GM19240 (cell line): ENCODE measurements around the gene TMEM132C.
"Not testable (repeated sequence)": the region's sequence is repeated elsewhere in the genome, so short reads cannot be mapped to it uniquely, and the experiment has no call there.

Experiments used
- DNase-seq: peaks from one replicate; pipeline ENCODE4 v3.0.0; 2011; ENCODE audit warnings: low spot score; ENCODE audit not compliant: insufficient read length

The TMEM132C gene

DNA sequence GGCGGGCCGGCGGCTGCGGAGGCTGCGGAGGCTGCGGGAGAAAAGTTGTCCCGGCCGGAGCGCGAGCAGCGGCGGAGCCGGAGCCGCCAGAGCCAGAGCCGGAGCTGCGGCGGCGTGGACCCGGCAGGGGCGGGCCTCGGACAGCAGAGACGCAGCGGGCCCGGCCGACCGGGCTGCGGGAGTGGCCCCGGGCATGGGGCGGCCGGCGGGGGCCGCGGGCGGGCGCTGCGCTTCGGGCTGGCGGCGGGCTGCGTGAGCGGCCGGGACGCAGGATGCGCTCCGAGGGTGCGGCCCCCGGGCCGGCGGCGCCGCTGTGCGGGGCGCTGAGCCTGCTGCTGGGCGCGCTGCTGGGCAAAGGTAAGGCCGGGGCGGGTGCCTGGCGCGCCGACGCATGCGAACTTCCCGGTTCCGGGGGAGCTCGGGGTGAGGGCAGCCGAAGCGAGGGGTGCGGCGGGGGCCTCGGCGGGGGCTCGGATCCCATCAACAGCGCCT lies at the start of gene TMEM132C:
TSS of gene TMEM132C (plus strand) at position 40 of the 492 bp plus-strand sequence. CDS start at position 273, 233 bp downstream.
- DNase-seq: no peak

DNA sequence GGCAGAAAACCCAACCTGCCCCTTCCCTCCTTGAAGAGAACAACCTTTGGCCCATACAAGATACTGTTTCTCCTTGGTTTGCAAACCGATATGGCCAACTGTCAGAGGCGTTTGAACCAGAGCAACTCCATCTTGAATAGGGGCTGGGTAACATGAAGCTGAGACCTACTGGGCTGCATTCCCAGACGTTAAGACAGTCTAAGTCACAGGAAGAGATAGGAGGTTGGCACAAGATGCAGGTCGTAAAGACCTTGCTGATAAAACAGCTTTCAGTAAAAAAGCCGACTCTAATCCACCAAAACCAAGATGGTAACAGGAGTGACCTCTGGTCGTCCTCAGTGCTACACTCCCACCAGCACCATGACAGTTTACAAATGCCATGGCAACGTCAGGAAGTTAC lies 42.7 kb upstream of the TMEM132C start:
- no peak for DNase-seq

DNA sequence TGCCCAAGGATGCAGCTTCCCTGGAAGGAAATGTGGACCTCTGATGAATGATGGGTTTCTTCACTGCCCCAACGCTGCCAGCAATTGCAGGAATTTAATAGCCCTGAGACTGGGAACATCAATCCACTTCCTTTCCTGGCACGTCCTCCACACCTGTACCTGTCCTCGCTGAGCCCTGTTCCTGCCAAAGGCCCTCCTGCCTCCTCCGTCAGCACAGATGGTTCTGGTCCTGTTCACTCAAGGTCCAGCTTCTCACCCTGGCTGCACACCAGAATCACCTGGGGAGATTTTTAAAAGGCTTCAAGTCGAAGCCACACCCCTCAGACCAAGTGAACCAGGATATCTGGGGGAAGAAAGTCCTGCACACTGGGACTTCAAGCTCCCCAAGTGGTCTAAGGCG lies 38.4 kb upstream of the TMEM132C start:
- no peak for DNase-seq

- no peak for DNase-seq
Measured at GRCh38 chr12:128235635-128236417, 31.1 kb upstream of the TMEM132C start.

DNA sequence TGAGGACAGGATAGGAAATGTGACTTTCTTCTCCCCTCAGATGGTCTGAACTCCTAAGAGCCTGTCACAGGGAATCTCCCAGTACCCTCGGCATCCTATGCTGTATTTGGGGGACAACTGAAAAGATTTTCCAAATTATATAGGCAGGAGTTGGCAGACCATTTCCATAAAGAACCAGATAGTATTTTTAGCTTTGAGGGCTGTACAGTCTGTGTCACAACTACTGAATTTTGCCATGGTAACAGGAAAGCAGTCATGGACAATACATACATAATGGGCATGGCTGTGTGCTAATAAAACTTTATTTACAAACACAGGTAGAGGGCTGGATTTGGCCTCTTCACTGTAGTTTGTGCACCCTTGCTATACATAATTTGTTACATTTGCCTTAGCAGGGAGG lies 30.4 kb upstream of the TMEM132C start:
- DNase-seq: no peak

DNA sequence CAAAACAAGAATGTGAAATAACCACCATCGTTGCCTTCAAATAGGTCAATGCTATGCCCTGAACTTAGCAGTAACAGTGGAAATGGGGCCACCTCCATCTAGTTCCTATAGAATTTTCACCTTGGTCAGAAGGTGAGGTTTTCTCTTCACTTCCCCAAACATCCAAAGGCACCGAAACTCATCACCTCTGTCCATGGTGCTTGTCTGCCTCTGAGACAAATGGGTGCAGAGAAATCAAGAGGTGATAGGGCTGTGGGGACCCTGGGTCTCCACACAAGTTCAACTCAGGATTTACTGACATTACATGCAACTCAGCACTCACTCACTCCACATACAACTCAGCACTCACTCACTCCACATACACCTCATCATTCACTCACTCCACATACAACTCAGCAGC lies 26.2 kb upstream of the TMEM132C start:
- DNase-seq: no peak

GRCh38 chr12:128245121-128245520 lies 21.8 kb upstream of the TMEM132C start:
- DNase-seq: no peak

- DNase-seq: no peak
Measured at GRCh38 chr12:128245905-128246304, 21.1 kb upstream of the TMEM132C start.

- DNase-seq: no peak
Measured at GRCh38 chr12:128250096-128250495, 16.9 kb upstream of the TMEM132C start.

- DNase-seq: not testable (repeated sequence)
Measured at GRCh38 chr12:128253829-128254228, 13.1 kb upstream of the TMEM132C start.

DNA sequence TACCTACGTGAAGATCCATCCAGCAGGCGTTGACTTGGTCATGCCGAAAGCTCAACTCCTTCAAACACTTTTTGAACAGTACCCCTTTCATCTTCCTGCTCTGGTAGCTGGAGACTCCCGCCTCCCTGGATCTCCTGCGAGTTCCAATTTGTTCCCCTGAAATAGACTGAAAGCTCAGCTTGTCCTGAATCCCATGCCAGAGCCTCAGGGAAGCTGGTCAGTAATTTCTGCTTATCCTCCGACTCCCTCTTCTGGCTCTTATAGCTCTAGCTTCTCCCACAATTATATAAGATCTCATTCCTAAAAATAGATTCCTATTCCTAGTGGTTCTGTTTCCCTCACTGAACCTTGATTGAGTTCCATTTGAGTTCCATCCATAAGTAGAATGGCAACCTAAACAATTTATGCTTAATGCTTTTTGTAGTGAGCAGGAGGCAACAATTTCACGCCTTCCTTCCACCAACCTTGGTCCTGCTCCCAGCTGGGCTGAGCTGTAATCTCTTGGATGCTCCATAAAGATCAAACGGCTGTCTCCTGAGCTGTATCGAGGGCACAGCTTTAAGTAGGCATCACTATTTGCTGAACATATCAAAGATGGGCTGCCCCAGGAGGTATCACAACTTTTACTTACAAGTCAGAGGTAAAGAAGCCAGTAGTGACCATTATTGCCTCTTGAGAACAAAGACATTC lies 8.0 kb upstream of the TMEM132C start:
- DNase-seq: no peak

DNA sequence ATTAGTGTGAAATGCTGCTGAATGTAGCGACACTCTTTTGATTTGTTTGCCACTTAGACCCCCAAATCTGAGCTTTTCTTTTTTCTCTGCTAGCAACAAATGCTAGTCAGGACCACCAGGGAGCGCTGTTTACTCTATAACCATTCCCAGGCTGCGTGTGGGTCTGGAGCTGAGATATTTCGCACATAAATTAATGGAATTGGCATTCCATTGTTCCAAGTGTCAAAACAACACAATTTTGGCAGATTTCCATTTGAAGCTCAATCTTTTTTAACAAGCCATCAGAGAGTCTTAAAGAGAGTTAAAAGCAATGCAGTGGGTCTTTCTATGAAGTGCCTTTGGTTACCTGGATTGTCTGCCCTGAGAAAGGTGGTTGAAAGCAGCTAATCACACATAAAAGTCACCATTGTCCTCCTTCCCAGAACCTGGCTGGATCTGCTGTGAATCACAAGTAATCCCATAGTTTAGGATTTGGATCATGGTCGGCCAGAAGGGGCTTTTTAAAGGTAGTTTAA lies 7.4 kb upstream of the TMEM132C start:
- no peak for DNase-seq

- no peak for DNase-seq
Measured at GRCh38 chr12:128261757-128262156, 5.2 kb upstream of the TMEM132C start.

DNA sequence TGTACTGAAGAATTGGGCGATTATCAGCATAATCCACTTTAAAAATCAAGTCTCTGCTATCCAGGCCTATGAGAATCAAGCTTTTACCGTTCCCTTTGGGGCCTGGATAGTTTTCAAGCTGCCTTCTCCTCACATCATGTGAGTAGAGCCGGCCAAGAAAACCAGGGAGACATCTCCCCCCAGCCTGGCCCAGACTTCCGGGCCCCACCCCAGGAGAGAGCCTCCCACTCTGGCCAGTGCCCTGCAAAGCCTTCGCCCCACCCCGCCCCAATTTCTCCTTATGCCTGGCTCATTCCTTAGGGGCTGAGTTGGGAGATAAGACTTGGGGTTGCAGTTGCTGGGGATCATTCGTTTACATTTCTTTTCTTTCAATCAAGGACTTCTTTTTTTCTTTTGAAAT lies 1.4 kb upstream of the TMEM132C start:
- DNase-seq: no peak

- no peak for DNase-seq
Measured at GRCh38 chr12:128266086-128266485, 884 bp upstream of the TMEM132C start.

- no peak for DNase-seq
Measured at GRCh38 chr12:128266541-128267130, 334 bp upstream of the TMEM132C start.

GRCh38 chr12:128267651-128268378 lies 845 bp downstream of the TMEM132C start:
- no peak for DNase-seq

DNA sequence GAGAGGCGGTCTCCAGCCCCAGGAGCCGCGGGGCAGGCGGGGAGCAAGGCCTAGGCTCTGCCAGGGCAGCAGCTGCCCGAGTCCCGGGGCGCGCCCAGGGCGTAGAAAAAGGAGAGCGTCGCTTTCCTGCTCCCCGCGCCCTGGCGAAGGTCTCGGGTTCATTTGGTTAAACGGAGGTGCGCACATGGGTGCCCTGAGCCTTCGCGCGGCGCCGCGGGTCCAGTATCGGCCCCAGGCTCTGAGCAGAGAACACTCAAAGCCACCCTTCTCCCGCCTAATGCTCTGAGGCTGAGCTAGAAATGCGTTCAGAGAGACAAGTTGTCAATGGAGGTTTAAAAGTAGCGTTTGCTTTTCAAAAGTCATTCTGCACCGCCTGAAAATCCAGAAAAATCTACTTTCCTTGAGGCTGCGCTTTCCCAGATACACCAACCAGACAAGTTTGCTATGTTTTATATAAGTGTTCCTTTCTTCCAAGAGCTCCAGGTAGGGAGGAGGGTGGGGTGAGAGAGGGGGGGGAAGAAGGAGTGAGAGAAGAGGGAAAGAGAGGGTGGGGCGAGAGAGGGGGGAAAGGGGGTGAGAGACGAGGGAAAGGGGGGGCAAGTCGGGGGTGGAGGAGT lies 1.5 kb downstream of the TMEM132C start:
- DNase-seq: no peak

GRCh38 chr12:128269181-128269591 lies 2.2 kb downstream of the TMEM132C start:
- no peak for DNase-seq

DNA sequence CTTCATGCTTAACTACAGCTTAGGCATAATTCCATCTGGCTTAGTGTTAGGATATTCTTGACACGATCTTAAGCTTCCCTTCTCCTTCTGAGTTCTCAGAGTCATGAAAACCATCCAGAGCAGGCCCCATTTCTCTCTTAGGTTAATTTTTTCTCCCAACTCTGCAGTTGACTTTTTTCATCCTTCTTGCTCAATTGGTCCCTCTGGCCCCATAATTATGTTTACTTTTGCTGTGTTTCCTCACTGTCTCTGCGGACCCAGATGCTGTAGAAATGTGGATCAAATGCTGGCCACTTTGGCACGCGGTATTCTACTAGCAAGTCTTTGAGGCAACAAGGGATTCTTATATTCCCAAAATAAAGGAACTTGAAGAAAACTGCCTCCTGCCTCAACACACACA lies 9.5 kb downstream of the TMEM132C start:
- no peak for DNase-seq

DNA sequence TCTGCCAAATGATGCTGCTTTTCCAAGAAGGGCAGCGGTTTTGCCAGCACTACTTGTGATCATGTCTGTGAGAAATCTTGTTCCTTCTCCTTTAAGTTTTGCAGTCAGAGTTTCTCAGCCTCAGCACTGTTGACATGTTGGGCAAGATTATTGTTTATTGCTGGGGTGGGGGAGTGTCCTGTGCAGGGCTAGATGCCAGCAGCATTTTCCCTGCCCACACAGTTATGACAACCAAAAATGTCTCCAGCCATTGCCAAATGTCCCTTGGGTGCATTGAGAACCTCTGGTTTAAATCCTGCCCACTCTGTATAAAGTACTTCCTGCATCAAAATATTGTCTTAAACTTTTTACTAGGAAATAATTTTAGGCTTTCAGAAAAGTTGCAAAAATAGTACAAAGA lies 20.0 kb downstream of the TMEM132C start:
- DNase-seq: no peak
